Measurements from ENCODE around the gene DDAH2. TPM values are rescaled to one million over a fixed set of nuclear protein-coding genes. Genes with fewer than 3 reads are reported as not detected.

The DDAH2 gene
- total RNA-seq, 4 donors from 2014 or later, result 65.7 to 124 (median 106) TPM

- intact Hi-C loops (cut with DNase I; ENCODE audit: low total_unique reads), result loop anchor here (5.0 kb wide), 2 partner anchors 81 to 1454 kb away; no protein-coding TSS in a partner anchor
- WGBS, 2 donors, result 89 to 91% methylated on average over 18 of the region's 18 CpGs
- TF ChIP-seq CTCF (IDR thresholded peaks at IDR 0.05) (no peak), POLR2A (IDR thresholded peaks at IDR 0.05) (no peak)
- H3K4me3 ChIP-seq (ENCODE audit: low read depth, poor library complexity, severe bottlenecking), result no peak overlapping the region
- no peak for DNase-seq (ENCODE audit: low spot score in 2 of 2)
These were observed 39.5 kb upstream of the DDAH2 start for GRCh38 chr6:31768363-31769257.

- intact Hi-C loops (cut with DNase I; ENCODE audit: low total_unique reads), result loop anchor here (5.0 kb wide), 2 partner anchors 80 to 1455 kb away; no protein-coding TSS in a partner anchor
- no peak for DNase-seq (ENCODE audit: low spot score in 2 of 2)
- TF ChIP-seq CTCF (IDR thresholded peaks at IDR 0.05) (no peak), POLR2A (IDR thresholded peaks at IDR 0.05) (no peak)
- WGBS, 2 donors, result 77 to 85% methylated on average over 6 of the region's 6 CpGs
- no peak overlapping the region for H3K4me3 ChIP-seq (ENCODE audit: low read depth, poor library complexity, severe bottlenecking)
These were observed 38.1 kb upstream of the DDAH2 start for GRCh38 chr6:31767096-31767645.

- intact Hi-C loops (cut with DNase I; ENCODE audit: low total_unique reads), result loop anchor here (5.0 kb wide), 2 partner anchors 79 to 1456 kb away; no protein-coding TSS in a partner anchor
- no peak overlapping the region for H3K4me3 ChIP-seq (ENCODE audit: low read depth, poor library complexity, severe bottlenecking)
- 64 to 68% methylated on average over 39 to 42 of the region's 42 CpGs for WGBS, 2 donors
- TF ChIP-seq CTCF (IDR thresholded peaks at IDR 0.05) (no peak), POLR2A (IDR thresholded peaks at IDR 0.05) (no peak)
- DNase-seq (ENCODE audit: low spot score in 2 of 2), result no peak
These were observed 37.1 kb upstream of the DDAH2 start for GRCh38 chr6:31765910-31766794.

GRCh38 chr6:31765559-31765909, 36.4 kb upstream of the DDAH2 start:
- WGBS, 2 donors, result 86 to 90% methylated on average over 9 of the region's 9 CpGs
- no peak for TF ChIP-seq POLR2A (IDR thresholded peaks at IDR 0.05)
- TF ChIP-seq CTCF (IDR thresholded peaks at IDR 0.05), result no peak
- no peak overlapping the region for H3K4me3 ChIP-seq (ENCODE audit: low read depth, poor library complexity, severe bottlenecking)
- intact Hi-C loops (cut with DNase I; ENCODE audit: low total_unique reads), result loop anchor here (5.0 kb wide), 2 partner anchors 78 to 1457 kb away; no protein-coding TSS in a partner anchor
- no peak for DNase-seq (ENCODE audit: low spot score in 2 of 2)

- TF ChIP-seq CTCF (IDR thresholded peaks at IDR 0.05) (no peak), POLR2A (IDR thresholded peaks at IDR 0.05) (no peak)
- intact Hi-C loops (cut with DNase I; ENCODE audit: low total_unique reads), result no loop called here
- no peak overlapping the region for H3K4me3 ChIP-seq (ENCODE audit: low read depth, poor library complexity, severe bottlenecking)
- 67 to 74% methylated on average over 4 of the region's 4 CpGs for WGBS, 2 donors
- no peak for DNase-seq (ENCODE audit: low spot score in 2 of 2)
These were observed 35.1 kb upstream of the DDAH2 start for GRCh38 chr6:31764198-31764597.
